Limb (tissue), 2 donors: ENCODE data around the gene CD48.
A peak's percentile ranks its signal among the peaks of the same experiment; 100 is the strongest.

Experiments used
- DNase-seq, 2 donors: peaks; one replicate each; pipeline ENCODE4 v3.0.0-alpha.2; 2016; ENCODE audit errors: extremely low spot score in 2 of 2

CD48 gene

DNA sequence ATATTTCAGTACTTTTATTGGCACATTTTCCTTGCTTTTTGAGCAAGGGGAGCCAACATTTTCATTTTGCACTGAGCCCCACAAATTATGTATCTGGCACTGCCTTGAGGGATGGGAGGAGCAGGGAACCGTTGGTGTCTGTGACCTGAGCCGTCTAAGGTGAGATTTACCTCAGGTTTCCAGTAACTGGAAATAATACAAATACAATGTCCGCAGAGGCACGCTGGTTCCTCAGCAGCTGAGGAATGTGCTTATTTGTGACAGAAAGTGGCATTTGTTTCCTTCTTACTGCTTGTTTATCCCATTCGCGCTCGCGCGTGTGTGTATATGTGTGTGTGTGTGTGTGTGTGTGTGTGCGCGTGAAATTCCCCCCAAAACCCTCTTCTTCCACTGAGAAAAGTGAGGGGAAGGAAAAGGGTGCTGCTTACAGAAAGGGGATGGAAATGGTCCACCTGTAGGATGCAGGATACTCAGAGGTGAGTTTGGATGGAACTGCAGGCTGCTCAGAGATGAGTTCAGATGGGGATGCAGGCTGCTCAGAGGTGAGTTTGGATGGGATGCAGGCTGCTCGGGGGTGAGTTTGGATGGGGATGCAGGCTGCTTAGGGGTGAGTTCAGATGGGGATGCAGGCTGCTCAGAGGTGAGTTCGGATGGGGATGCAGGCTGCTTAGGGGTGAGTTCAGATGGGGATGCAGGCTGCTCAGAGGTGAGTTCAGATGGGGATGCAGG lies 34.6 kb downstream of the CD48 start:
- no peak for DNase-seq

- peak; percentile 55 to 72 for DNase-seq
These were observed 35.8 kb downstream of the CD48 start for GRCh38 chr1:160675641-160676410.

DNA sequence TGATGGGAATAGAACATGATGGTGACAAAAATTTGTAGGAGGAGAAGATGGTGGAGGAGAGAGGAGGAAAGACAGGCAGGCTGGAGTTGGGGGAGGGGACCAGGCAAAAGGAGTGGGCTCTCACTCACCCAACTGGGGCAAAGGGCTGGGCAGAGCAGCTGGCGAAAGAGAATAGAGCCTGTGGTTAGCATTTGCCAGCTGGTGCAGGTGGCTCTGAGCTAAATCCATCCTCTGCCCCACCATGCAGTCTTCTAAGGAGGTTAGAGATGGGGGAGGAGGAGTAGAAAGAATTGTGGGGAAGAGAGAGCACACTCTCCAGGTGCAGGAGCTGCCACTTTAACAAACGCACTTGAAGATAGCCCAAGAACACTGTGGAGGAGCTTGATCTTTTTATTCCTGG lies 37.2 kb downstream of the CD48 start:
- DNase-seq = no peak

DNA sequence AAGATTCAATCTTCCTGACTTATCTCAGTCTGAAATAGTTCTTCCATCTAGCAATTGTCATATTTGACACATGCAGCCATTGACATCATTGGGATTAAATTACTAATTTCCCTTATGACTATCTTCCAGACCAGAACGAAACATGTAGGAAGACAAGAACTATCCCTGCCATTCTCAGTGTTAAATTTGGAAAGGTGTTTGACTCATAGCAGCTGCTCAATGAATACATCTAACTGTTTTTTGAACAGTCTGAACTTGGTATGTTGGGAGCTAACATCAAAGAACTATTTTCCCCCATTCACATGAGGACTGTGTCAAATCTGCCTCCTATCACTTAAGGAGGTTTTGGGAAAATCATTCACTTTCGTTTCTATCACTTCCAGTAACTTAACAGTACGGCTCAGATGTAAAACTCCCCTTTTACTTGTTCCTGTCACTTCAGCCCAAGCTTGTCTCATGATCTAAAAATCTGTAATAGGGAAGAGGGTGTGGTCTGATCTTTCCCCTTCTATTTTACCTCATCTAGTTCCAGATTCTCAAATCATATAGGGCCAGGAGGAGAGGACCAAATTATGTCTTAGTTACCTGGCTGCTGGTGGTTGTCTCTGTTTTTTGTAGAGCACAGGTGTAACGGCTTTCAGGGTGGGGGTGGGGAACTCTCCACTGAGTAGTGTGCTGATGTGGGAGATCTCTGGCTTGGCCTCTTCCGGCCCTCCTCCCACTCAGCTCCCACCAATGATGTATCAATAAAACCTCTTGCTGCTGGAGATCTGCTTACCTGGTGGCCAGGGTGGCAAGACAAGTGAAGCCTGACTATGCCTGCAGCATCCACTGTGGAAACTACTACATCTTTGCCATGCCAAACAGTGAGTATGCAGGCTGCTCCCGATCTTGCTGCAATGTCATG lies 38.6 kb downstream of the CD48 start:
- no peak for DNase-seq

GRCh38 chr1:160671603-160672517 lies 39.8 kb downstream of the CD48 start:
- no peak for DNase-seq

DNA sequence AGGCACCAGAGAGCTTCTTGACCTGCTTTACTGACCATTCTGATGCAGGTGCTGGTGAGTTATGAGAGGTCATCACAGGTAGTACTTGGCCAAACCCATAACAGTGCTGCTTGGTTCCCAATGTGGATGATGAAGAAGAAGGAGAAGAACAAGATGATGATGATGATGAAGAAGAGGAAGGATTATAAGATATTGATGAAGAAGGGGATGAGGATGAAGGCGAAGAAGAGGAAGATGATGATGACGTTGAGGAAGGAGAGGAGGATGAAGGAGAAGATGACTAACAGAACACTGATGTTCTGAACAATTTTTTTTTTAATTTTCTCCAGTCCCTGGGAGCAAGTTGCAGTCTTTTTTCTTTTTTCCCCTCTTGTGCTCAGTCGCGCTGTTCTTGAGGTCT lies 40.9 kb downstream of the CD48 start:
- no peak for DNase-seq

DNA sequence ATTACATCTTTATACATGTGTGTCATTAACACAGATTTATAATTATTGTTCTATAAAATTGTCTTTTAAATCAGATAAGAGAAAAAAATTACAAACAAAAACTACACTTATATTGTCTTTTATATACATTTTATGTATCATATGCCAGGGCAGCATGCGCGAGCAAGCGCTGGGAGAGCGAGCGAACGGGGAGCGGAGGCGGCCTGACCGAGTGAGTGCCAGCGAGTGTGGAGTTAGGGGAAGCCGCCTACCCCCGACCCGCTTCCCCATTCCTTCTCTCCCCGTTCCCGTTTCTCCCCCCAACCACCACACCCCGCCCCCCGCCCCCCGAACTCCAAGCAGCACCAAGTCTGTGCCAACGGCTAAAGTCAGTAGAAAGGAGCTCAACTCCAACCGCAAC lies 41.8 kb downstream of the CD48 start:
- no peak for DNase-seq

- no peak for DNase-seq
These were observed 42.3 kb downstream of the CD48 start for GRCh38 chr1:160669276-160669675.

DNA sequence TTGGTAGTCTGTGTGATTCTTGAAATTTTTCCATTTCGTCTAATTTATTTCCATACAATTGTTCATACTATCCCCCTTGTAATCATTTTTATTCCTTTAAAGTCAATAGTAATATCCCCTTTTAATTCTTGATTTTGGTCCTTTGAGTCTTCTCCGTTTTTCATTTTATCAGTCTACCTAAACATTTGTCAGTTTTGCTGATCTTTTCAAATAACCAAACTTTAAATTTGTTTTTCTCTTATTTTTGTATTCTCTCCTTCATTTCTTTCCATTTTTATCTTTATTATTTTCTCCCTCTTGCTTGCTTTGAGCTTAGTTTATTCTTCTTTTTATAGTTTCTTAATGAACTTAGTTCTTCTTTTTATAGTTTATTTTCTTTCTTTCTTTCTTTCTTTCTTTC lies 43.7 kb downstream of the CD48 start:
- DNase-seq = no peak

GRCh38 chr1:160666079-160666442 lies 45.6 kb downstream of the CD48 start:
- DNase-seq = no peak

GRCh38 chr1:160665330-160666078 lies 46.1 kb downstream of the CD48 start:
- no peak for DNase-seq

DNA sequence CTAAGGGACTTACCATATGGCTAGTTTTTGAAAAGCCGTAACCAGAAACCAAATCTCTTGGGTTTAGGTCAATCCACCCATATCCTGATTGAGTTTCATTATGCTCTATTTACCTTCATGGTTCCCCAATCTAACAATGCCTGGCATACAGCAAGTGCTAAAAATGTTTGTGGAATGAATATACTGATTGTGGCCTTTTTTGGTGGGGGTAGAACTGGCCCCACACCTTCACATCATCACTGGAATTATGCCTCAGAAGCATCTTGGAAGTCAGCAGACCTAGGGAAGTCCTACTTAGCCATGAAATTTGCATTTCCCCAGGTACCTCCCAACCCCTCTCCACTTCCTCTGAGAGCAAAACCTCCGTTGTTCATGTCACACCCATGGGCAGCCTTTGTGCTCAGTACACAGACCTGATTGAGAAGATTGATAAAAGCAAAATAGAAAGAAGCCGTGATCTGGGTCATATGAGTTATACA lies 47.0 kb downstream of the CD48 start:
- no peak for DNase-seq

- DNase-seq = no peak
These were observed 48.7 kb downstream of the CD48 start for GRCh38 chr1:160662910-160663309.

GRCh38 chr1:160659566-160659965 lies 52.1 kb downstream of the CD48 start:
- DNase-seq = no peak

DNA sequence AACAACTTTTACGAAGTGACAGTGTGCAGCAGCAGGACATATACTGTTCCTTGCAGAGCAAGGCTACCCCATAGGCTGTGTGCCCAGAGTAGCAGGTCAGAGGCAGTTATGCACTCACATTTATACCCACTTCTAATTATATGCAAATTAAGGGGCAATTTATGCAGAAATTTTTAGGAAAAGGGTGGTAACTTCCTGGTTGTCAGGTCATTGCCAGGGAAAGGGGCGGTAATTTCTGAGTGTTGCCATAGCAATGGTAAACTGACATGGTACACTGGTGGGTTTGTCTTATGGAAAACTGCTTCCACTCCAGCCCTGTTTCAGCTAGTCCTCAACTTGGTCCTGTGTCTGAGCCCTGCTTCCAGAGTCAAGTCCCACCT lies 52.8 kb downstream of the CD48 start:
- no peak for DNase-seq

GRCh38 chr1:160658162-160658813 lies 53.3 kb downstream of the CD48 start:
- no peak for DNase-seq

- DNase-seq = no peak
These were observed 54.3 kb downstream of the CD48 start for GRCh38 chr1:160657250-160657781.

GRCh38 chr1:160656737-160657136 lies 54.9 kb downstream of the CD48 start:
- no peak for DNase-seq

- no peak for DNase-seq
These were observed 58.0 kb downstream of the CD48 start for GRCh38 chr1:160653620-160654016.
